Spinal cord (tissue), 10 donors: ENCODE measurements around the gene NCKAP5. TPM values are rescaled to one million over a fixed set of nuclear protein-coding genes. Genes with fewer than 3 reads are reported as not detected.

ENCODE experiments used
- DNase-seq, 6 donors: peaks; one replicate each; pipeline versions ENCODE4 v3.0.0 to v3.0.0-alpha.2; 2013 to 2015; ENCODE audit warnings: low spot score in 6 of 6, low read depth in 4 of 6
- H3K27ac ChIP-seq: one replicate; pipeline ENCODE4 v1.5.1; 2013; ENCODE audit warnings: low read depth, low read length, control low read depth
- H3K27me3 ChIP-seq: one replicate; pipeline ENCODE4 v1.6.1; 2013; ENCODE audit warnings: low read length; ENCODE audit not compliant: control insufficient read depth, insufficient read depth
- H3K36me3 ChIP-seq: one replicate; pipeline ENCODE4 v1.6.1; 2013; ENCODE audit warnings: low read length; ENCODE audit not compliant: control insufficient read depth, insufficient read depth
- H3K4me1 ChIP-seq: one replicate; pipeline ENCODE4 v1.6.1; 2013; ENCODE audit warnings: low read length; ENCODE audit not compliant: control insufficient read depth, insufficient read depth
- H3K4me3 ChIP-seq: one replicate; pipeline ENCODE4 v1.5.1; 2013; ENCODE audit warnings: low read depth, low read length, control low read depth
- H3K9me3 ChIP-seq: one replicate; pipeline ENCODE4 v1.6.1; 2013; ENCODE audit warnings: low read length; ENCODE audit not compliant: control insufficient read depth, insufficient read depth
- WGBS: methylation state at CpG from one replicate; pipeline ENCODE4 v1.1.5; 2013; ENCODE audit warnings: missing lambda C conversion rate; ENCODE audit not compliant: insufficient coverage; 5-methylcytosine and 5-hydroxymethylcytosine counted together
- polyA plus RNA-seq, 2 donors: library from polyadenylated mRNA; unstranded; fragments of 120-200 nt; gene quantifications; one replicate each; pipeline ENCODE4 v1.2.1, GENCODE V29; 2013; ENCODE audit not compliant: insufficient read length in 2 of 2
- total RNA-seq, 2 donors: library from RNA; depleted of rRNA in 1 of 2; stranded (reverse); fragments of 120-200 nt in 1 of 2; fragments of >200 nt in 1 of 2; gene quantifications; one replicate each; pipeline versions ENCODE4 v1.2.3 to v1.2.4, GENCODE V29; 2013 to 2014
- donor health status: healthy.

Gene NCKAP5
- total and polyA plus RNA-seq, 4 donors: 8.9 to 17.7 (median 11.6) TPM

- Histone ChIP-seq H3K4me3 (no peak overlapping the region), H3K36me3 (no peaks in the 10 kb centered on the region), H3K9me3 (no peaks in the 10 kb centered on the region), H3K27me3 (no peaks in the 10 kb centered on the region), H3K27ac (no peak overlapping the region), H3K4me1 (peaks cover 3% of the 10 kb centered on the region)
- WGBS: 14% methylated on average over 4 of the region's 10 CpGs
- peak in 2 of 6 donors; percentile 8 to 82 for DNase-seq
Measured at GRCh38 chr2:133169274-133169912, 398.9 kb downstream of the NCKAP5 start.

- H3K36me3 ChIP-seq: no peaks in the 10 kb centered on the region
- no peak overlapping the region for H3K4me3 ChIP-seq
- H3K4me1 ChIP-seq: peaks cover 3% of the 10 kb centered on the region
- H3K27me3 ChIP-seq: no peaks in the 10 kb centered on the region
- DNase-seq: no peak
- H3K9me3 ChIP-seq: no peaks in the 10 kb centered on the region
- no peak overlapping the region for H3K27ac ChIP-seq
- whole genome bisulfite sequencing: 95% methylated on average over 2 of the region's 3 CpGs
Measured at GRCh38 chr2:133167990-133168389, 400.3 kb downstream of the NCKAP5 start.

GRCh38 chr2:133167223-133167622 lies 401.0 kb downstream of the NCKAP5 start:
- DNase-seq: no peak
- no CpG with 5 or more reads among the region's 3 CpGs for WGBS
- no peaks in the 10 kb centered on the region for H3K36me3 ChIP-seq
- no peaks in the 10 kb centered on the region for H3K27me3 ChIP-seq
- H3K4me1 ChIP-seq: peaks cover 3% of the 10 kb centered on the region
- H3K27ac ChIP-seq: no peak overlapping the region
- no peak overlapping the region for H3K4me3 ChIP-seq
- H3K9me3 ChIP-seq: no peaks in the 10 kb centered on the region

GRCh38 chr2:133166031-133166430 lies 402.2 kb downstream of the NCKAP5 start:
- Histone ChIP-seq H3K27ac (no peak overlapping the region), H3K9me3 (no peaks in the 10 kb centered on the region), H3K36me3 (no peaks in the 10 kb centered on the region), H3K27me3 (no peaks in the 10 kb centered on the region), H3K4me3 (no peak overlapping the region), H3K4me1 (peaks cover 3% of the 10 kb centered on the region)
- WGBS: 80% methylated on average over 1 of the region's 2 CpGs
- no peak for DNase-seq

GRCh38 chr2:133163111-133163510 lies 405.2 kb downstream of the NCKAP5 start:
- 85% methylated on average over 3 of the region's 4 CpGs for WGBS

GRCh38 chr2:133158442-133158841 lies 409.8 kb downstream of the NCKAP5 start:
- Histone ChIP-seq H3K4me3 (no peak overlapping the region), H3K9me3 (no peaks in the 10 kb centered on the region)
- DNase-seq: no peak

More at GRCh38 chr2:133163111-133163510, 405.2 kb downstream of the NCKAP5 start:
- Histone ChIP-seq H3K4me1 (no peaks in the 10 kb centered on the region), H3K4me3 (no peak overlapping the region), H3K9me3 (no peaks in the 10 kb centered on the region), H3K36me3 (no peaks in the 10 kb centered on the region), H3K27me3 (no peaks in the 10 kb centered on the region), H3K27ac (no peak overlapping the region)
- peak in 2 of 6 donors; percentile 26 to 92 for DNase-seq

GRCh38 chr2:133158024-133158423 lies 410.2 kb downstream of the NCKAP5 start:
- Histone ChIP-seq H3K36me3 (no peaks in the 10 kb centered on the region), H3K27me3 (no peaks in the 10 kb centered on the region), H3K4me3 (no peak overlapping the region), H3K9me3 (no peaks in the 10 kb centered on the region), H3K27ac (no peak overlapping the region), H3K4me1 (no peaks in the 10 kb centered on the region)
- 100% methylated on average over 1 of the region's 1 CpG for WGBS
- no peak for DNase-seq

More at GRCh38 chr2:133158442-133158841, 409.8 kb downstream of the NCKAP5 start:
- H3K27ac ChIP-seq: no peak overlapping the region
- H3K27me3 ChIP-seq: no peaks in the 10 kb centered on the region
- no peaks in the 10 kb centered on the region for H3K36me3 ChIP-seq
- H3K4me1 ChIP-seq: no peaks in the 10 kb centered on the region

GRCh38 chr2:133157141-133157540 lies 411.1 kb downstream of the NCKAP5 start:
- no peak for DNase-seq
- no peak overlapping the region for H3K27ac ChIP-seq
- H3K27me3 ChIP-seq: no peaks in the 10 kb centered on the region
- no peaks in the 10 kb centered on the region for H3K36me3 ChIP-seq
- 86% methylated on average over 1 of the region's 3 CpGs for whole genome bisulfite sequencing
- no peak overlapping the region for H3K4me3 ChIP-seq
- H3K9me3 ChIP-seq: no peaks in the 10 kb centered on the region
- no peaks in the 10 kb centered on the region for H3K4me1 ChIP-seq

GRCh38 chr2:133152801-133153200 lies 415.5 kb downstream of the NCKAP5 start:
- no CpG with 5 or more reads among the region's 1 CpG for WGBS
- Histone ChIP-seq H3K27ac (no peak overlapping the region), H3K4me1 (no peaks in the 10 kb centered on the region), H3K36me3 (no peaks in the 10 kb centered on the region), H3K9me3 (no peaks in the 10 kb centered on the region), H3K4me3 (no peak overlapping the region), H3K27me3 (no peaks in the 10 kb centered on the region)
- no peak for DNase-seq

- no peaks in the 10 kb centered on the region for H3K4me1 ChIP-seq
- no peak overlapping the region for H3K27ac ChIP-seq
- no peak overlapping the region for H3K4me3 ChIP-seq
- DNase-seq: no peak
- no peaks in the 10 kb centered on the region for H3K36me3 ChIP-seq
- no peaks in the 10 kb centered on the region for H3K9me3 ChIP-seq
- H3K27me3 ChIP-seq: no peaks in the 10 kb centered on the region
- no CpG with 5 or more reads among the region's 2 CpGs for WGBS
Measured at GRCh38 chr2:133148187-133148586, 420.1 kb downstream of the NCKAP5 start.
